Ureter (tissue), 1 donor: ENCODE data around the gene PIRT. TPM values are rescaled to one million over a fixed set of nuclear protein-coding genes. Genes with fewer than 3 reads are reported as not detected.

Experiments used
- DNase-seq: peaks from one replicate; pipeline ENCODE4 v3.0.0-alpha.2; 2020; ENCODE audit warnings: low spot score
- total RNA-seq: library from RNA; stranded (reverse); gene quantifications from one replicate; pipeline ENCODE4 v1.2.4, GENCODE V29; 2023
- donor health status: DM: yes; HTN: yes; CAD: no.

Gene PIRT
- total RNA-seq, 1 donor from 2014 or later, result not detected

- DNase-seq, result no peak
Measured at GRCh38 chr17:10789694-10790271, 48.1 kb downstream of the PIRT start.

DNA sequence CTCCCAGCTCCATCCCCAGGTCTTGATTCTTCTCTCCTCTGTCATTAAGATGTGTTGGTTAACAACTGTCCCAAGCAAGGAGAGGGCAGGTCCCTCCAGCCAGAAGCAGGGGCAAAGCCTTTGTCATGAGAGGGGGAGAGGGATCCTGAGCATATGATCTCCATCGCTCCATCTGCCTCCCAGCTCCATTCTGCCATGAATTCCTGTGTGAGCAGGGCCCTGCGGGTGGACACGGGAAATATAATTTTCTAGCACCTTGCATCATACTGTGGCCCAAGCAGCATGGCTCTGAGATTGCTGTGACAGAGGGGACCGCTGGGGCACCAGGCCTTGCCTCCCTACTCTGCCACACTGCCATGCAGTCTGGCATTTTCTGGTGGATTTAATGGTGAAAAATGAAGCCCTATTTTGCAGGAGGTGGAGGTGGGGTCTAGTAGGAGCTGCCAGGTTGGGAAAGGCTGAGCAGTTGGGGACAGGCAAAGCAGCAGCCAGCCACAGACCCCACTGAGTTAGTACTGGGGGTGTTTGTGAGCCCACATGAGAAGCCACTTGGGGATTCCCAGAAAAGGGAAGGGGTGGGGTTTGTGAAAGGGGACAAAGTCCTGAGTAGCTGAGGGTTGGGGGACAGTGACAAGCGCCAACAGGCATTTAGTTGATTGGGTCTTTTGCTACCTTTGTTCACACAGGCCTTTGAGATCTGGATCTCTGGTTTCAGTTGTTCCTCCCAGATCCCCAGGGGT is 50.4 kb downstream of the PIRT start:
- no peak for DNase-seq

DNA sequence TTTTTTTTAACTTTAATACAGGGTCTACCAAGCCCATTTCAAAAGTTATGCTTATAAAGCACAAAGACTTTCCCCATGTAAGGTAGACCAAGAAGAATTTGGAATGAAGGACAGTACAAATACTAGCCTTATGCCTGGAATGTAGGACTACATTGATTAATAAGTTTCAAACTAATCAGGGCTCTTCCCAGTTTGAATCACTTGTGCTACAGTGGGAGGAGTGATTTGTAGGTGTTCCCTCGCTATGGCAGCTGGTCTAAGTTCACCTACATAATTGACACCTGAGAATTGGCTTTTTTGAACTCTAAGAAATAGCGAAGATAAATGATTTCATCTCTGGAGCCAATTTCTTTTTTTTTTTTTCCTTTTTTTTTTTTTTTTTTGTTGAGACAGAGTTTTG is 52.6 kb downstream of the PIRT start:
- DNase-seq, result no peak

- no peak for DNase-seq
Measured at GRCh38 chr17:10779609-10780008, 58.3 kb downstream of the PIRT start.

DNA sequence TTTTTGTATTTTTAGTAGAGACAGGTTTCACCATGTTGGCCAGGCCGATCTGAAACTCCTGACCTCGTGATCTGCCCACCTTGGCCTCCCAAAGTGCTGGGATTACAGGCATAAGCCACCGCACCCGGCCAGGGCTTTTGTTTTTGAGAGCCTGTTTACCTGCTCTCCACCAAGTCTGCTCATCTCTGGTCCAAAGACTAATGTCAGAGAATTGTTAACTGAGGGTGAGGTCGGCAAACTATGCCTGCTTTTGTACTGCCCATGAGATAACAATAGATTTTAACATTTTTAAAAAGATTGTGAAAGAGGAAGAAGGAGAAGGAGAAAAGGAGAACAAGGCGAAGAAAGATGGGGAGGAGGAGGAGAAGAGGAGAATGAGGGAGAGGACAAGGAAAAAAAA is 60.0 kb downstream of the PIRT start:
- DNase-seq, result no peak

- DNase-seq, result no peak
Measured at GRCh38 chr17:10777131-10777807, 60.6 kb downstream of the PIRT start.

GRCh38 chr17:10776381-10776780 is 61.5 kb downstream of the PIRT start:
- no peak for DNase-seq

- no peak for DNase-seq
Measured at GRCh38 chr17:10775740-10776356, 62.0 kb downstream of the PIRT start.

- DNase-seq, result no peak
Measured at GRCh38 chr17:10775058-10775457, 62.8 kb downstream of the PIRT start.

DNA sequence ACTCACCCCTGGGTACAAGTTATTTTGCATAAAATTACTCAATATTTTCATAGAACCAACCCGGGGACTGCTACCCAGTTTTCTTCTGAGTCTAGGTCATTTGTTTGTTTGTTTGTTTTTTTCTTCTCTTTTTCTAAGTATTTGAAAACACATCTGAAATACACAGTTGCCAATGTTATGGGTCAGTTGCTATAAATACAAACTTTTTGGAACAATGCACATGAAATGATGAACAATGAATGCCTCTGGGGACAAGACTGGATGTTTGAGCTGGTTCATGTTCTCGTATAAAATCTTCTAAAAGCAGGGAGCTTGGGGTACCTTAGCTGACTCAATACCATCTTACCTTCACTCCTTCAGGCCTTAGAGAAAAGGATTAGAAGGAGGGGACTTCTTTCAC is 64.5 kb downstream of the PIRT start:
- no peak for DNase-seq

Other genes starting within 250 kb of the PIRT start
- 6.2 TPM for gene MYH3, start 180.8 kb downstream of the PIRT start, total RNA-seq
- gene SCO1, start 140.6 kb downstream of the PIRT start, total RNA-seq, result 35.9 TPM
- 12.8 TPM for gene ADPRM, start 140.5 kb downstream of the PIRT start, total RNA-seq
- 17.6 TPM for gene TMEM220, start 108.1 kb downstream of the PIRT start, total RNA-seq
- 12.4 TPM for gene TMEM238L, start 34.0 kb downstream of the PIRT start, total RNA-seq